IPS-15b (cell line): ENCODE results near the gene SLC6A5.
"Not testable (repeated sequence)": the region's sequence is repeated elsewhere in the genome, so short reads cannot be mapped to it uniquely, and the experiment has no call there.

Source experiments
- H3K27me3 ChIP-seq: one replicate; pipeline ENCODE4 v1.6.1; 2013; ENCODE audit warnings: low read length; ENCODE audit not compliant: control insufficient read depth, insufficient read depth
- H3K36me3 ChIP-seq: one replicate; pipeline ENCODE4 v1.6.1; 2013; ENCODE audit warnings: low read length; ENCODE audit not compliant: control insufficient read depth, insufficient read depth
- H3K4me1 ChIP-seq: one replicate; pipeline ENCODE4 v1.6.1; 2013; ENCODE audit warnings: mild to moderate bottlenecking, low read length; ENCODE audit not compliant: control insufficient read depth, insufficient read depth
- H3K4me3 ChIP-seq: one replicate; pipeline ENCODE4 v1.5.1; 2013; ENCODE audit warnings: low read depth, low read length
- H3K9ac ChIP-seq: one replicate; pipeline ENCODE4 v1.6.1; 2013; ENCODE audit warnings: low read depth, mild to moderate bottlenecking, low read length
- H3K9me3 ChIP-seq: one replicate; pipeline ENCODE4 v1.6.1; 2013; ENCODE audit warnings: mild to moderate bottlenecking, low read length; ENCODE audit not compliant: control insufficient read depth, insufficient read depth

SLC6A5 gene

GRCh38 chr11:20599221-20600019, at the start of gene SLC6A5:
Gene SLC6A5, plus strand, starts transcription at chr11:20599608. Its CDS starts 65 bp downstream, at chr11:20599673.
- Histone ChIP-seq H3K27me3 (peaks cover 96% of the 10 kb centered on the region), H3K9me3 (no peaks in the 10 kb centered on the region), H3K9ac (no peak within 1 kb of the TSS), H3K4me1 (peaks cover 4% of the 10 kb centered on the region), H3K36me3 (no peaks in the 10 kb centered on the region), H3K4me3 (no peak within 1 kb of the TSS)

DNA sequence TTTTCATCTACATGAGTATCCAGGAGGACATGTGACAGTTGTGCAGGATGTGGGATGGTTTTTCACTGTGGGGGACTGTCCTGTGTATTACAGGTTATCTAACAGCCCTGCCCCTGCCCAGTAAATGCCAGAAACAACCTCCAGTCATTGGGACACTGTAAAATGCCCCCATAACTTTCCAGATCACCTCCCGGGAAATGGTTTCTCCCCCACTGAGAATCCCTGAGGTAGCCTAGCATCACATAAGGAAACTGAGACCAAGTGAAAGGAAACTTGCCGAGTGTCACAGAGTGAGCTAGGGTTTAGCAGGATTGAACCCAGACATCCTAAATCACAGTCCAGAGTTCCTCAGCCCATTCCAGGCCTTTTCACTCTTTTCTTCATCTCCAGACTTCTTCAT, 48.3 kb upstream of the SLC6A5 start:
- H3K36me3 ChIP-seq: no peaks in the 10 kb centered on the region

GRCh38 chr11:20555783-20556182, 43.6 kb upstream of the SLC6A5 start:
- no peak overlapping the region for H3K4me3 ChIP-seq
- H3K9me3 ChIP-seq: no peaks in the 10 kb centered on the region
- no peak overlapping the region for H3K9ac ChIP-seq
- no peaks in the 10 kb centered on the region for H3K4me1 ChIP-seq
- H3K36me3 ChIP-seq: no peaks in the 10 kb centered on the region
- no peaks in the 10 kb centered on the region for H3K27me3 ChIP-seq

More for the DNA sequence above, 48.3 kb upstream of the SLC6A5 start:
- Histone ChIP-seq H3K9me3 (no peaks in the 10 kb centered on the region), H3K9ac (no peak overlapping the region), H3K4me3 (no peak overlapping the region), H3K27me3 (no peaks in the 10 kb centered on the region), H3K4me1 (no peaks in the 10 kb centered on the region)

- H3K4me1 ChIP-seq, H3K36me3 ChIP-seq, H3K27me3 ChIP-seq, H3K9ac ChIP-seq, H3K4me3 ChIP-seq, H3K9me3 ChIP-seq: not testable (repeated sequence)
These were observed 43.0 kb upstream of the SLC6A5 start for GRCh38 chr11:20556396-20556795.

- H3K4me3 ChIP-seq: no peak overlapping the region
- H3K4me1 ChIP-seq: no peaks in the 10 kb centered on the region
- H3K27me3 ChIP-seq: no peaks in the 10 kb centered on the region
- H3K36me3 ChIP-seq: no peaks in the 10 kb centered on the region
- no peak overlapping the region for H3K9ac ChIP-seq
- no peaks in the 10 kb centered on the region for H3K9me3 ChIP-seq
These were observed 40.7 kb upstream of the SLC6A5 start for GRCh38 chr11:20558741-20559140.

DNA sequence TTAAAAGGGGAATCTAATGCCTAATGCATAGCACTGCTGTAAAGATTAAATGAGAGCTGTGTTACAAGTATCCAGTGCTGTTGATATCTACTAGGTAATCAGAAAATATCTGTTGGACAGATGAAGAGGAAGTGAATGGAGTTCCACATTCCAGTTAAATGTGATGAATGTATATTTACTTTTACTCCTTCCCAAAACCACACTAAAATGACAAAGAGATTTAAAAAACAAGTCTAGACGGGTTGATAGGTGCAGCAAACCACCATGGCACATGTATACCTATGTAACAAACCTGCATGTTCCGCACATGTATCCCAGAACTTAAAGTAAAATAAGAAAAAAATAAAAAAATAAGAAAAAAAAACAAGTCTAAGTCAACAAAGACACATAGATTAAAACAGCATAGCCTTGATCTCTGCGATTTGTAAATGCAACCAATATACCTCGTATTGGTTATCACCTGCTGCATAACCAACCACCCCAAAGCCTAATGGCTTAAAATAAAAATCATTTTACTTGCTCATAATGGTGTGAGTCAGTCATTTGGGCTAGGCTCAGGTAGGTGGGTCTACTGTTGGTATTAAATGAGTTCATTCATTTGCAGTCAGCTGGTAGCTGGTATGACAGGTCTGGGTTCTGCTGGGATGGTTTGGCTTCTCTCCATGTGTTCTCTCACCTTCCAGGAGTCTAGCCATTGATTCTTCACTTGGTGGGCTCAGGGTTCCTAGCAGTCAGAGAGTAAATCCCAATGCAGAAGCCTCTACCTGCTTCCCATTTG, 39.7 kb upstream of the SLC6A5 start:
- Histone ChIP-seq H3K27me3 (no peaks in the 10 kb centered on the region), H3K9ac (no peak overlapping the region), H3K36me3 (no peaks in the 10 kb centered on the region), H3K4me1 (no peaks in the 10 kb centered on the region), H3K9me3 (no peaks in the 10 kb centered on the region), H3K4me3 (no peak overlapping the region)

GRCh38 chr11:20561915-20562314, 37.5 kb upstream of the SLC6A5 start:
- H3K9me3 ChIP-seq: no peaks in the 10 kb centered on the region
- H3K36me3 ChIP-seq: no peaks in the 10 kb centered on the region
- no peaks in the 10 kb centered on the region for H3K4me1 ChIP-seq
- no peak overlapping the region for H3K4me3 ChIP-seq
- no peak overlapping the region for H3K9ac ChIP-seq
- no peaks in the 10 kb centered on the region for H3K27me3 ChIP-seq

- Histone ChIP-seq H3K9ac (no peak overlapping the region), H3K27me3 (no peaks in the 10 kb centered on the region), H3K9me3 (no peaks in the 10 kb centered on the region)
These were observed 35.5 kb upstream of the SLC6A5 start for GRCh38 chr11:20563866-20564265.

GRCh38 chr11:20564846-20565635, 34.4 kb upstream of the SLC6A5 start:
- Histone ChIP-seq H3K4me3 (no peak overlapping the region), H3K27me3 (no peaks in the 10 kb centered on the region), H3K9me3 (no peaks in the 10 kb centered on the region), H3K9ac (no peak overlapping the region), H3K36me3 (no peaks in the 10 kb centered on the region), H3K4me1 (no peaks in the 10 kb centered on the region)

More at GRCh38 chr11:20563866-20564265, 35.5 kb upstream of the SLC6A5 start:
- Histone ChIP-seq H3K4me3 (no peak overlapping the region), H3K4me1 (no peaks in the 10 kb centered on the region), H3K36me3 (no peaks in the 10 kb centered on the region)

DNA sequence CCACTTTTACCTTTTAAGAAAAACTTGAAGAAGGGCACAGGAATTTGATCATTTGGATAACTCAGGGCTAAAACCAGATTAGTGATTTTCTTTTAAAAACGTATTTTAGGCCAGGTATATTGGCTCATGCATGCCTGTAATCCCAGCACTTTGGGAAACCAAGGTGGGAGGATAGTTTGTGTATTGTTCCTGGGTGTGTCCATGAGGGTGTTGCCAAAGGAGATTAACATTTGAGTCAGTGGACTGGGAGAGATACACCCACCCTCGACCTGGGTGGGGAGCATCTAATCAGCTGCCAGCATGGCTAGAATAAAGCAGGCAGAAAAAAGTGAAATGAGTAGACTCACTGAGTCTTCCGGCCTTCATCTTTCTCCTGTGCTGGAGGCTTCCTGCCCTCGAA, 33.3 kb upstream of the SLC6A5 start:
- not testable (repeated sequence) for H3K4me1 ChIP-seq, H3K27me3 ChIP-seq, H3K9ac ChIP-seq, H3K36me3 ChIP-seq, H3K9me3 ChIP-seq, H3K4me3 ChIP-seq

DNA sequence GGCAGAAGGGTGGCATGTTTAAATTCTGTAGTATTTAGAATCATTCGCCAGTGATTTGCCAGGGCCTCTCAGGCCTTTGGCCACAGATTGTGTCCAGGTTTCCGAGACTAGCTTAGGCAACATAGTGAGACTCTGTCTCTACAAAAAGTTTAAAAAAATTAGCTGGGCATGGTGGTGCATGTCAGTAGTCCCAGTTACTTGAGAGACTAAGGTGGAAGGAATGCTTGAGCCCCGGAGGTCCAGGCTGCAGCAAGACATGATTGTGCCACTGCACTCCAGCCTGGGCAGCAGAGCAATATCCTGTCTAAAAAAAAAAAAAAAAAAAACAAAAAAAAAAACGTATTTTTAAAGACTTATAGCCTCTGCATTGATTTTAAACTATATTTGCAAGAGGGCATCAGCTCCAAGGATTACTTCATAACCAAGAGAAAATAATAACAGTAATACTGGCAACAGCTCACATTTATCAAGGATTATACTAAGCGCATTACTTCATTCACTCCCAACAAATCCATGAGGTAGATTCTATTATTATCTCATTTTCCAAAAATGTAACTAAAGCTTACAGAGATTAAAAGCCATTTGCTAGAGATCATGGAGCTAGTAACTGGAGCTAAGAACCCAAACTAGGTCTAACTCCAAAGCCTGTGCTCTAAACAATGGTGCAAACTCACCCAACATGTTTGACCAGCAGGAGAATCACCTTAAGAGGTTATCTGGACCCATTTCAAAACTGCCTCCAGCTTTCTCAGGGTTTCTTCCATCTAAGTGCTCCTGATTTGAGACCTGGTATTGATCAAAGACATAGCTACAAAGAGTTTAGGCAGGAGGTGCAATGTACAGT, 32.6 kb upstream of the SLC6A5 start:
- Histone ChIP-seq H3K36me3 (no peaks in the 10 kb centered on the region), H3K4me1 (no peaks in the 10 kb centered on the region), H3K9ac (no peak overlapping the region), H3K9me3 (no peaks in the 10 kb centered on the region), H3K27me3 (no peaks in the 10 kb centered on the region), H3K4me3 (no peak overlapping the region)
